Stimulated activated CD4-positive, alpha-beta T cell treated with anti-CD3 and anti-CD28 coated beads, TNF-alpha, amount 100 ng/mL, for 24 hours (primary cell): ENCODE results near the gene CEP44.
"Not testable (repeated sequence)": the region's sequence is repeated elsewhere in the genome, so short reads cannot be mapped to it uniquely, and the experiment has no call there.

Experiments used
- DNase-seq, 3 experiments: peaks; one replicate each; pipeline ENCODE4 v3.0.0-alpha.2; 2020; ENCODE audit warnings: low read depth in 3 of 3

CEP44 gene, protein sequence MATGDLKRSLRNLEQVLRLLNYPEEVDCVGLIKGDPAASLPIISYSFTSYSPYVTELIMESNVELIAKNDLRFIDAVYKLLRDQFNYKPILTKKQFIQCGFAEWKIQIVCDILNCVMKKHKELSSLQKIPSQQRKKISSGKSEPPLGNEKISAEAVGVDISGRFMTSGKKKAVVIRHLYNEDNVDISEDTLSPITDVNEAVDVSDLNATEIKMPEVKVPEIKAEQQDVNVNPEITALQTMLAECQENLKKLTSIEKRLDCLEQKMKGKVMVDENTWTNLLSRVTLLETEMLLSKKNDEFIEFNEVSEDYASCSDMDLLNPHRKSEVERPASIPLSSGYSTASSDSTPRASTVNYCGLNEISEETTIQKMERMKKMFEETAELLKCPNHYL

GRCh38 chr4:174283507-174284471, at the start of gene CEP44, which contains the start of gene FBXO8:
Gene CEP44 (plus strand): TSS chr4:174283911. CDS start chr4:174299122, 15,211 bp downstream.
Gene FBXO8 (minus strand): TSS chr4:174283667. CDS start chr4:174263092, 20,575 bp downstream.
- peak; percentile 36 to 53 (median 48) for DNase-seq

DNA sequence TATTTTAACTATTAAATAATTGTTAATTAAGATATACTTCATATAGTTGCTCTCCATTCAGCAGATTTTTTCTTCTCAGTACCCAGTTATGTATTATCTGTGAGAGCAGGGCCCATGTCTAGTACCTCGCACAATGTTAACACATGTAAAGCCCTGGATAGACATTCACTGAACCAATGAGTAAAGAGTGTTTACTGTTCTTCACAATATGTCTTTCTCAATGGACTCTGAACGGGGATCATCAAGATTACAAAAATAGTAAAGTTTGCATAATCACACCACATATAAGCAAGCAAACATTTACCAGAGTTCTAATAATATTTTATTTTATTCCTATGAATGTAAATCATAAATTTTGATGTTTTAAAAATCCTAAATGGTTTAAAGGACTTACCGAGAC, 47.4 kb upstream of the CEP44 start:
- DNase-seq: no peak

DNA sequence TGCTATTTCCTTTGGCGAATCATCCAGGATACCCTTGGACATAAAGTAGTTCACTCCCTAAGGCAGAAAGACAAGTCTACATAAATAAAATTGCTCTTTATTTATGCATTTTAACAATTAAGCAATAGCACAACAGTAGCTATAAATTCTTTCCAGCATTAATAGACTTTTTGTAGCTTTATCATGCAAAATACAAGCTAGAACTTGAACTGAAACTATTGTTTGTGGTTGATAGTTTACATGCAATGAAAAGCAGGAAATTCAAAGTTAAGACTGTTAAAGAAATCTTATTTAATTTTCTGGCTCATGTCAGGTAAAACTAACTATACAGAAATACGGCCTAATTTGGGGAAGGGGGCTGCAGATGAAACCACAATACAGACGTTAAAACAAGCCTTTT, 42.5 kb upstream of the CEP44 start:
- no peak for DNase-seq

GRCh38 chr4:174244441-174244840, 39.3 kb upstream of the CEP44 start:
- DNase-seq: no peak

GRCh38 chr4:174245714-174246113, 38.0 kb upstream of the CEP44 start:
- DNase-seq: no peak

DNA sequence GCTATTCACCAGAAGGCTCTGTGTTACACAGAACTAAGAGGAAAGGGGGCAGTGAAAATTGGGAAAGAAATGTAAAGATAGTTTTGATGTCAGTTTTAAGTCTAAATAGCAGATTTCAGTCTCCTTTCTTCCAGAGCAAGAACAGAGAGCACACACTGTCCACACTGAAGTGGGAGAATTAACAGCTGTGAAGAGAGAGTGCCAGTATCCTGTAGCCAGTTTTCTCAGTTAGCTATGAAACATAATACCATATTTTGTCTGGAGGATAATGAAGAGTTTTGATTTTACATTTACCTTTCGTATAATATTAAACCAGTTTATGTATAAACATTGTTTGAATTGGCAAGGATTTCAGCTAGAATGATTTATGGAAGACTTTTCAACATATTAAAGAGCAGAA, 35.3 kb upstream of the CEP44 start:
- no peak for DNase-seq

DNA sequence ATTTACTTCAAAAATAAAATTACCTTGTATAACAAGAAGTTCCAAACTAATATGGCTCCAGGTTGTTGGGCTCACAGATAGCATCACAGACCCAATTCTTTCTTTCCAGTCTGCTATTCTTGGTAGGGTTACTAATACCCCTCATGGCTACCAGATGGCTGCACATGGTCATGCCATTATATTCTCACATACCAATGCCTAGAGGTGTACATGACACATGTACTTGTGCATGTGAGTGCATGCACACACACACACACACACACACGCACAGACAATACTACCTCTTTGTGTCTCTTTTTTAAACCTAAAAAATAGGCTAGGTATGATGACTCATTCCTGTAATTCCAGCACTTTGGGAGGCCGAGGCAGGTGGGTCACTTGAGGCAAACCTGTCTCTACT, 31.3 kb upstream of the CEP44 start:
- no peak for DNase-seq

GRCh38 chr4:174254613-174255012, 29.1 kb upstream of the CEP44 start:
- no peak for DNase-seq

DNA sequence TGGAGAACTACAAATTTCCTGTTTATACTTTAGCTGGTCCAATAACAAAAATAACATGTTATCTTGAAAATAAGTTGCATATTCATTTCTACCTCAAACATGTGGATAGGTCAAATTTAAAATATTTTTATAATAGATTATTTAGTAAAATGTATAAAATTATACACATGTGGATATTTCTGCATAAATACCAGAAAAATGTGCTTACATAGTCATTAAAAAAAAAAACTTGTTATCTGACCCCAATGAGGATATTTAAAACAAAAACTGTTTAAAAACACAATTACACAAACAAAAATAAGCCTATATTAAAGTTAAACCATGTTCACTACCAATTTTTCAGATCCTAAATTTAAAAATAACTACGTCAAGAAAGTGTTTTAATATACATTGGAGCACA, 28.3 kb upstream of the CEP44 start:
- no peak for DNase-seq

- no peak for DNase-seq
These were observed 27.9 kb upstream of the CEP44 start for GRCh38 chr4:174255786-174256185.

GRCh38 chr4:174256277-174256713, 27.4 kb upstream of the CEP44 start:
- DNase-seq: no peak

DNA sequence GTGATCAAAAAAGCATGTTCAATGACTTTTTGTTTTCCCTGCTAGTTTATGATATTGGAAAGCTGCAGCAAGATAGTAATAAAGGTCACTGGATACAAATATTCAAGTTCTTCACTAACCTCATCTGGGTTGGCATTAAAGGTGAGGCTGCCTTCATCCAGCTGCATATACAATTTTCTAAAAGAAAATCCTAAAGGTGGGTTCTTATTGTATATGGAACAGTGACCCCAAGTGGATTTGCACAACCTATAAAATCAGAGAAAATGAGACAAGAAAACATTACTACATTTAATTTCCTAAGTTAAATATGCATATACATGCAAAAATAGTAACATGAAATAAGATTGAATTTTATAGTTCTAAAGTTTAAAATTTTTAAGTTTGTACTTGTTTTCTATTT, 24.1 kb upstream of the CEP44 start:
- DNase-seq: no peak

GRCh38 chr4:174260099-174260498, 23.6 kb upstream of the CEP44 start:
- DNase-seq: no peak

DNA sequence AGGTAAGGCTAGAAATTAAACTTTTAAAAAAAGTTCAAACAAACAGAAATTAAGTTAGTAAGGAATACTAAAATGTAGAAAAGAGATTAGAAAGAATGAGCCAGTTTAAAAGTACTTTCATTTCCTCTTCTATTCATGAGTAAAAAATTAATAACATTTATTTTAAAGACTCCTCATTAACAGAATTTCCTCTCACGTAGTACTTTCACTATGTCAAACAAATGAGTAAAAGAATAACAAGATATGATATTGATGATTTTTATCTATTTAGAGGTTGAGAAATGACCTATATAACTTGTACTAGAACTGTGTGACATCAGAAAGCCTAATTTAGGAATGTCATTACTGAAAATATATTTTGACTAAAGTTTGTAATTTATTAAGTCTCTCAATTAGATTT, 22.3 kb upstream of the CEP44 start:
- DNase-seq: not testable (repeated sequence)

DNA sequence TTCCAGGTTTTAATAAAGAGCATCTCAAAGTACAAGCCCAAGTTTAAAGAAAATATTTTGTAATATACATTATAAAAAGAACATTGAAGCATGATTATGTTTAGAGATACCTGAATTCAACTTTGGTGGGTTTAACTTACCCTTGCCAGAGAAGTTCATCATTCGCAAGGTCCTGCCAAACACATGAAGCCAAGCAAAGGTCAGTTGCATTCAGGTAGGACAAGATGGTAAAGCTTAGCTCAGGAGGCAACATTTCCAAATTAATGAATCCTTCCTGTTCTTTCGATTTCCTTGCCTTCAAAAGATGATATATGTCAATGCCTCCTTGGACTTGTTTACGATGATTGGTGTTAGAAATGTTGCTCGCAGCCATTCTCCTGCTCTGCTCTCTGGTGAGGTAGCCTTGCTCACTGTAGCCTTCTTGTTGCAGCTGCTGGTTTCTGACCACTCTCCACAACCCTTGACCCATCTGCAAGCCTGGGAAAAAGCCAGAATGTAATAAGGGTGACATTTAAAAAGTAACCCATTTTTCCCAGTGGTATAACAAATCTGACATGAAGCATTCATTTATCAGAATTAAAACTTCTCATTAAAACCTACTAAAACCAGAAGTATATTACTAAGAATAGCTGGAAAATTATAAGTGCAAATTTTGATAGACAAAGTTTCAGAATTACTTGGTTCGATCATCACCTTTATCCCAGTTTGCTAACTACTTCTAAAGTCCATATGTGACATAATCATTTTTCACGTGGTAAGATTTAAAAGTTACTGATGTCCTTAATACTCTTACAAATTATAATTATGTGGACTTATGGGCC, 20.9 kb upstream of the CEP44 start:
- DNase-seq: no peak

DNA sequence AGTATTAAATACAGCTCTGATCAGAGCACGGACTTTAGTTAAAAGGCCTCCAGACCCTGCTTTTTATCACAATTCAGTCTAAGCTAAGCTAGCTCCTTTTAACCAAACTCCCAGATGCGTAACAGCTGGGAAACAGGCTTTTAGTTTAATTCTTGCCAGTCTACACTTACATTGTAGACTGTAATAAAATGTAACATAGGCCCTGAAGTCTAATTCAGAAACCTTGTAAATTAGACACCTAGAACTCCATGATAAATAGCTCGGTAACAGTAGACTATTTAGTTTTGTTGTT, 20.3 kb upstream of the CEP44 start:
- DNase-seq: no peak

DNA sequence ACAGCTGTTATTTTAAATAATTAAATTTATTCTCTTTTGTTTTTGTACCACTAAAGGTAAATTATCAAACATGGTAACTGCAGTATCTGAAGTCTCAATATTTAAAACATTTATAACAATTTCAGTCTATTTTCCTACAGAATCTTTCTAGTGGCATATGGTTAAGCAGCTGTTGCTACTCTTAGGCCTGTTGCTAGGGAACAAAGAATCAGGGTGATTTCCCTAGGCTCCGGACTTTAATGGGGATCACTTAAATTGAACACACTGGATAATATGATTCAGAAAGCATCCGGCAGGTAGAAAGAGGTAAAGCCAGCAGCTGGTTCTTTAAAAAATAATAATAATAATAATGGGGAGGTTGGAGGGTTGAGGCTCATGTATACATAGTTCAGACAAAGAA, 17.8 kb upstream of the CEP44 start:
- DNase-seq: no peak

DNA sequence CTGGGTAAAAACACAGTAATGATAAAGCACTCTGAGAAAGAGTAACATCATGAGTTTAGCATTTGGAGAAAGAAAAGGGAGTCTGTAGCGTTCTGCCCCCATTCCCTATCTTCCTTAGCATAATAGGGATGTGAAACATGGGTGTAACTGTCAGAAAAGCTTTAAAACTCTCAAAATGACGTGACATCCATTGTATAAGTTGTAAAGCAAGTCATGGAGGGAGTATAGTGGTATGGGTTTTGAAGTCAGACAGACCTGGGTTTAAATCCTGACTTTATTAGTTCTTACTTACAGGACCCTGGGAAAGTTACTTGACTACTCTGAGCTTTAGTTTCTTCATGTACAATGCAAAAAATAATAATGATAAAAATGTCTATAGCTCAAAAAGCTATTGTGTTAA, 17.3 kb upstream of the CEP44 start:
- DNase-seq: no peak

DNA sequence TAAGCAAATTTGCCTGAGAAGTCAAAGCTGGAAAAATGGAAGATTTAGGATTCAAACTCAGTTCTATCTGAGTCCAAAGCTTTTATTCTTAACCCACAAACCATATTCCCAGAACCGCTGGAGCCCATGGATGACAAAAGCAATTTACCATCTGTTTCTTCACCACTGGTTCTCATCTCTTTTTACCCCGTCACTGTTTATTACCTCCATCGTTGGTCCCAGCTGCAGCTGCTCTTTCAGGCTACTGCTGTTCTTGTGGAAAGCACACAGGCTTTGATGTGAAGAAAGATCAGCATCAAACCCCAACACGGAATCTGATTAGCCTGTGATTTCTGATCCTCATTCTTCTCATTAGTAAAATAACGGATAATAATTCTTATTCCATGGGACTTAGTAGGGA, 9.8 kb upstream of the CEP44 start:
- DNase-seq: no peak

DNA sequence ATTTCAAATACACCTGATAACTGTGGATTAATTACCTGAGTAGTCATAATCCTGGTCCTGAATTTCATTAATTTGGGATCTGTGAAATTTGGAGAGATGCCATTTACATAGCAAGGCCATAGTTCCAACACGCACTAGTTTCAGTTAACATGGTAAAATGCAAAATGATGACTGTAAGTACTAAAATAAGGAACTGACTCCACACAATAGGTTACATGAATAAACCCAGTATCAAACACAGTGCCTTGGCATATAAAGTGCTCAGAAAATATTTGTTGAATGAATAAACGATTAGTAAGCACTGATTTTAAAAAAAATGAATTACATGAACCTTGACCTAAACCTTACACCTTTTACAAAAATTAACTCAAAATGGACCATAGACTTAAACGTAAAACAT, 9.3 kb upstream of the CEP44 start:
- no peak for DNase-seq

- no peak for DNase-seq
These were observed 8.6 kb upstream of the CEP44 start for GRCh38 chr4:174275101-174275500.

DNA sequence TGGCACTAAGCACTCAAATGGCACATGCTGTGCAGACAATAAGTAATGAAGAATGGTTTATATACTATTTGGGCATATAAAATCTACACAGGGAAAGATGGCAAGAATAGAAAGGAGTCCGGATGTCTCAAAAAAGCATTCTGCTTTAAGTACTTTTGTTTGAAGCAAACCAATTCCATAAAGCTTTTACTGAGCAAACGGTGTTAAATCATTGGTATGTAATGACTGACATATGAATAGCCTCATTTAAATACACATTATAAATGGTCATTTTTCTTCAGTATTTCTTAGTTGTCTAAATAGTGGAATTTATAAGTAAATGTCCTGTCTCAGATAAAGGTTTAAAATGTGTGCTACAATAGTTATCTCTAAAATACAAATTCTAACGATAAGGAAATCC, 6.3 kb upstream of the CEP44 start:
- DNase-seq: no peak
